Astrocyte (in vitro differentiated cells and primary cell): ENCODE measurements around the gene ASF1B.

Source experiments
- CTCF ChIP-seq: IDR thresholded peaks from 2 replicates; pipeline ENCODE4 v1.5.1; 2011; ENCODE audit warnings: low read depth, mild to moderate bottlenecking, inconsistent platforms, low read length, moderate library complexity; ENCODE audit not compliant: insufficient read depth
- EZH2 ChIP-seq: IDR thresholded peaks from 2 replicates; pipeline ENCODE4 v1.6.1; 2012; ENCODE audit warnings: mild to moderate bottlenecking, low read length, inconsistent platforms; ENCODE audit not compliant: insufficient read depth

DNA sequence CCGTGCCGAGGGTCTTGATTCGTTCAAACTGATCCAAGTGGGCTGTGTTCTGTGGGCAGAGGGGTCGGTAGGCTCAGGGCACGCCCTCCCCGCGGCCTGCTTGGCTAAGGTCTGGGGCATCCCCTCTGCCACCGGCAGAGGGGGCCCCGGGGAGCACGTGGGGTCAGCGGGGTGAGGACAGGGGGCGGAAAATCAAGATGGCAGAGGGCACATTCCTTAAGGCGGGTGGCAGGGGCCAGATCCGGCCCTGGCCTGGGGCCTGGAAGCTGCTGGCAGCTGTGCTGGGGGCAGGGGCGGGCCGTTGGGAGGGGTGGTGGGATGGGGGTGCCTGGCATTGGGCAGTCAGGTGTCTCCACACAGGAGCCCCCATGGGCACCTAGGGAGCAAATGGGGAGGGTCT is 29.5 kb downstream of the ASF1B start:
- no peak for TF ChIP-seq CTCF
- no peak for TF ChIP-seq EZH2
